Measurements from ENCODE around the gene CORO7. TPM values are rescaled to one million over a fixed set of nuclear protein-coding genes. Genes with fewer than 3 reads are reported as not detected.

CORO7 gene
- total and polyA plus RNA-seq, 9 of the 15 experiments (the other 6 are each of a cell fraction or from before 2014, with no cell fraction given), result 0.45 to 77.2 (median 18.7) TPM

DNA sequence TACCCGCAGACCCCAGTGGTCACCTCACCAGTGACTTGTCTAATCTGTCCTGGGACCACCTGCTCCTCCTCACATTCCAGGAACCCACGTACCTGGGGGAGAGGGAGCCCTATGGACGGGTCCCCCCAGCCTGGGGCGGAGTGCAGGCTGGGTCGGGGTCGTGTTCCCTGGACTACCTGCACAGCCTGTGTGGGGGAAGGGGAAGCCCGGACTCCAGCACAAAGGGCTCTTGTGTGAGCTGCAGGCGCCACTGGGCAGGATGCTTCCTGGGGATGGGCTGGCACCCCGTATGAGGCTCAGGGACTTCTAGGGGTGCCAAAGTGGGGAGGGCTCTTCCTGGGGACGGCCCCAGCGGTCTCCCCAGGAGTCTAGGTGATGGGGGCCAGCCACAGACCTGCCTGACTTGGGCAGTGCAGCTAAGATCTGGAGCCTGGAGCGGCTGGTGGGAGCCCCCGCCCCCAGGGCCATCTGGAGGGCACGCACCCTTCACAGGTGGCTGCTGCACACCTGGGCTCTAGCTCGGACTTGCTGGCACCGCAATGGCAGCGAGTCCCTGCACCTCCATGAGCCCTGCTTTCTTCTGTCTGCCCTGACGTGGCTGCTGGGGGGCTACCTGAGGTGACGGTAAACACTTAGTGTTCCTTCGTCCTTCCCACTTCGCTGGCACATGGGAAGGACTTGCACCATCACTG, 37.3 kb downstream of the CORO7 start (continued):
- TF ChIP-seq, protein P1, sequence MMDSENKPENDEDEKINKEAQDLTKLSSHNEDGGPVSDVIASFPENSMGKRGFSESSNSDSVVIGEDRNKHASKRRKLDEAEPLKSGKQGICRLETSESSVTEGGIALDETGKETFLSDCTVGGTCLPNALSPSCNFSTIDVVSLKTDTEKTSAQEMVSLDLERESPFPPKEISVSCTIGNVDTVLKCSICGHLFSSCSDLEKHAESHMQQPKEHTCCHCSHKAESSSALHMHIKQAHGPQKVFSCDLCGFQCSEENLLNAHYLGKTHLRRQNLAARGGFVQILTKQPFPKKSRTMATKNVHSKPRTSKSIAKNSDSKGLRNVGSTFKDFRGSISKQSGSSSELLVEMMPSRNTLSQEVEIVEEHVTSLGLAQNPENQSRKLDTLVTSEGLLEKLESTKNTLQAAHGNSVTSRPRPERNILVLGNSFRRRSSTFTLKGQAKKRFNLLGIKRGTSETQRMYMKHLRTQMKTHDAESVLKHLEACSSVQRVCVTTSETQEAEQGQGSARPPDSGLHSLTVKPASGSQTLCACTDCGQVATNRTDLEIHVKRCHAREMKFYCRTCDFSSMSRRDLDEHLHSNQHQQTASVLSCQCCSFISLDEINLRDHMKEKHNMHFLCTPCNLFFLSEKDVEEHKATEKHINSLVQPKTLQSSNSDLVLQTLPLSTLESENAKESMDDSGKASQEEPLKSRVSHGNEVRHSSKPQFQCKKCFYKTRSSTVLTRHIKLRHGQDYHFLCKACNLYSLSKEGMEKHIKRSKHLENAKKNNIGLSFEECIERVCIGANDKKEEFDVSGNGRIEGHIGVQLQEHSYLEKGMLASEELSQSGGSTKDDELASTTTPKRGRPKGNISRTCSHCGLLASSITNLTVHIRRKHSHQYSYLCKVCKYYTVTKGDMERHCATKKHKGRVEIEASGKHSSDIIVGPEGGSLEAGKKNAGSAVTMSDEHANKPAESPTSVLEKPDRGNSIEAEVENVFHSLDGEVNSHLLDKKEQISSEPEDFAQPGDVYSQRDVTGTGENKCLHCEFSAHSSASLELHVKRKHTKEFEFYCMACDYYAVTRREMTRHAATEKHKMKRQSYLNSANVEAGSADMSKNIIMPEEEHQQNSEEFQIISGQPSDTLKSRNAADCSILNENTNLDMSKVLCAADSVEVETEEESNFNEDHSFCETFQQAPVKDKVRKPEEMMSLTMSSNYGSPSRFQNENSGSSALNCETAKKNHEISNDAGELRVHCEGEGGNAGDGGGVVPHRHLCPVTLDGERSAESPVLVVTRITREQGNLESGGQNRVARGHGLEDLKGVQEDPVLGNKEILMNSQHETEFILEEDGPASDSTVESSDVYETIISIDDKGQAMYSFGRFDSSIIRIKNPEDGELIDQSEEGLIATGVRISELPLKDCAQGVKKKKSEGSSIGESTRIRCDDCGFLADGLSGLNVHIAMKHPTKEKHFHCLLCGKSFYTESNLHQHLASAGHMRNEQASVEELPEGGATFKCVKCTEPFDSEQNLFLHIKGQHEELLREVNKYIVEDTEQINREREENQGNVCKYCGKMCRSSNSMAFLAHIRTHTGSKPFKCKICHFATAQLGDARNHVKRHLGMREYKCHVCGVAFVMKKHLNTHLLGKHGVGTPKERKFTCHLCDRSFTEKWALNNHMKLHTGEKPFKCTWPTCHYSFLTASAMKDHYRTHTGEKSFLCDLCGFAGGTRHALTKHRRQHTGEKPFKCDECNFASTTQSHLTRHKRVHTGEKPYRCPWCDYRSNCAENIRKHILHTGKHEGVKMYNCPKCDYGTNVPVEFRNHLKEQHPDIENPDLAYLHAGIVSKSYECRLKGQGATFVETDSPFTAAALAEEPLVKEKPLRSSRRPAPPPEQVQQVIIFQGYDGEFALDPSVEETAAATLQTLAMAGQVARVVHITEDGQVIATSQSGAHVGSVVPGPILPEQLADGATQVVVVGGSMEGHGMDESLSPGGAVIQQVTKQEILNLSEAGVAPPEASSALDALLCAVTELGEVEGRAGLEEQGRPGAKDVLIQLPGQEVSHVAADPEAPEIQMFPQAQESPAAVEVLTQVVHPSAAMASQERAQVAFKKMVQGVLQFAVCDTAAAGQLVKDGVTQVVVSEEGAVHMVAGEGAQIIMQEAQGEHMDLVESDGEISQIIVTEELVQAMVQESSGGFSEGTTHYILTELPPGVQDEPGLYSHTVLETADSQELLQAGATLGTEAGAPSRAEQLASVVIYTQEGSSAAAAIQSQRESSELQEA (IDR thresholded peaks at IDR 0.05; ENCODE audit: low read depth), result no peak
- no peak for TF ChIP-seq ZNF133 (CRISPR knock-in tag; IDR thresholded peaks at IDR 0.05)
- TF ChIP-seq, protein P2, sequence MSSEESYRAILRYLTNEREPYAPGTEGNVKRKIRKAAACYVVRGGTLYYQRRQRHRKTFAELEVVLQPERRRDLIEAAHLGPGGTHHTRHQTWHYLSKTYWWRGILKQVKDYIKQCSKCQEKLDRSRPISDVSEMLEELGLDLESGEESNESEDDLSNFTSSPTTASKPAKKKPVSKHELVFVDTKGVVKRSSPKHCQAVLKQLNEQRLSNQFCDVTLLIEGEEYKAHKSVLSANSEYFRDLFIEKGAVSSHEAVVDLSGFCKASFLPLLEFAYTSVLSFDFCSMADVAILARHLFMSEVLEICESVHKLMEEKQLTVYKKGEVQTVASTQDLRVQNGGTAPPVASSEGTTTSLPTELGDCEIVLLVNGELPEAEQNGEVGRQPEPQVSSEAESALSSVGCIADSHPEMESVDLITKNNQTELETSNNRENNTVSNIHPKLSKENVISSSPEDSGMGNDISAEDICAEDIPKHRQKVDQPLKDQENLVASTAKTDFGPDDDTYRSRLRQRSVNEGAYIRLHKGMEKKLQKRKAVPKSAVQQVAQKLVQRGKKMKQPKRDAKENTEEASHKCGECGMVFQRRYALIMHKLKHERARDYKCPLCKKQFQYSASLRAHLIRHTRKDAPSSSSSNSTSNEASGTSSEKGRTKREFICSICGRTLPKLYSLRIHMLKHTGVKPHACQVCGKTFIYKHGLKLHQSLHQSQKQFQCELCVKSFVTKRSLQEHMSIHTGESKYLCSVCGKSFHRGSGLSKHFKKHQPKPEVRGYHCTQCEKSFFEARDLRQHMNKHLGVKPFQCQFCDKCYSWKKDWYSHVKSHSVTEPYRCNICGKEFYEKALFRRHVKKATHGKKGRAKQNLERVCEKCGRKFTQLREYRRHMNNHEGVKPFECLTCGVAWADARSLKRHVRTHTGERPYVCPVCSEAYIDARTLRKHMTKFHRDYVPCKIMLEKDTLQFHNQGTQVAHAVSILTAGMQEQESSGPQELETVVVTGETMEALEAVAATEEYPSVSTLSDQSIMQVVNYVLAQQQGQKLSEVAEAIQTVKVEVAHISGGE (CRISPR knock-in tag; IDR thresholded peaks at IDR 0.05), result no peak
- TF ChIP-seq CBFB (CRISPR knock-in tag; IDR thresholded peaks at IDR 0.05), result no peak
- TF ChIP-seq C11orf30 (IDR thresholded peaks at IDR 0.05; ENCODE audit: low read depth), result no peak

All from K562 (cell line).